HEK293 (cell line): ENCODE measurements around the gene ZNF101.
A peak's percentile ranks its signal among the peaks of the same experiment; 100 is the strongest.
"Not testable (repeated sequence)": the region's sequence is repeated elsewhere in the genome, so short reads cannot be mapped to it uniquely, and the experiment has no call there.

Source experiments
- CTCF ChIA-PET: fragments of 350-600 bp; formaldehyde crosslinking; extraction: SDS; loops from one replicate; lab custom pipeline; 2021; ENCODE audit warnings: antibody characterized with exemption; lab: Yijun Ruan, JAX
- POLR2A ChIA-PET: fragments of 300-600 bp; formaldehyde crosslinking; extraction: SDS; loops from one replicate; lab custom pipeline; 2020; ENCODE audit warnings: antibody characterized with exemption, inconsistent platforms; lab: Yijun Ruan, JAX
- H3K27ac ChIP-seq: fragments of 200-500 bp; sonication (Bioruptor generic); 2 replicates; pipeline ENCODE4 v1.5.1; 2014; ENCODE audit warnings: low read depth, low read length, control low read depth, inconsistent platforms; ENCODE audit errors: extremely low read depth
- H3K36me3 ChIP-seq, 2 experiments: fragments of 200-500 bp in 1 of 2; sonication (Bioruptor generic) in 1 of 2; 1 replicate in 1 of 2; 2 replicates in 1 of 2; pipeline ENCODE4 v1.5.1; 2014 to 2017; ENCODE audit warnings: inconsistent platforms in 2 of 2, low read length in 2 of 2; ENCODE audit not compliant: control insufficient read depth in 2 of 2, insufficient read depth in 1 of 2
- H3K4me1 ChIP-seq: fragments of 200-500 bp; sonication (Bioruptor generic); 2 replicates; pipeline ENCODE4 v1.5.1; 2014; ENCODE audit warnings: mild to moderate bottlenecking, low read length, inconsistent platforms; ENCODE audit not compliant: control insufficient read depth, insufficient read depth
- H3K4me3 ChIP-seq: 2 replicates; pipeline ENCODE4 v1.5.1; 2011; ENCODE audit warnings: low read depth, mild to moderate bottlenecking, control low read depth, low read length, moderate library complexity
- H3K9me3 ChIP-seq: fragments of 200-500 bp; sonication (Bioruptor generic); 2 replicates; pipeline ENCODE4 v1.5.1; 2014; ENCODE audit warnings: low read depth, low read length, inconsistent platforms; ENCODE audit not compliant: control insufficient read depth, insufficient read depth
- GLI2 ChIP-seq: fragments of 450-650 bp; formaldehyde crosslinking; IDR thresholded peaks from 2 replicates; pipeline ENCODE4; 2017; ENCODE audit warnings: missing biosample characterization, missing genetic modification characterization, low read depth, borderline replicate concordance
- KLF9 ChIP-seq: fragments of 450-650 bp; formaldehyde crosslinking; IDR thresholded peaks from 2 replicates; pipeline ENCODE4 v1.5.1; 2016; ENCODE audit warnings: missing biosample characterization, missing genetic modification characterization, low read depth
- OVOL3 ChIP-seq: fragments of 450-650 bp; formaldehyde crosslinking; IDR thresholded peaks from 2 replicates; pipeline ENCODE4 v1.5.1; 2016; ENCODE audit warnings: missing biosample characterization, missing genetic modification characterization
- SP2 ChIP-seq: fragments of 450-650 bp; formaldehyde crosslinking; IDR thresholded peaks from 2 replicates; pipeline ENCODE4 v1.5.1; 2016; ENCODE audit warnings: missing biosample characterization, missing genetic modification characterization
- TCF7L2 ChIP-seq: IDR thresholded peaks from 2 replicates; pipeline ENCODE4 v1.6.1; 2011; ENCODE audit warnings: low read depth, mild to moderate bottlenecking, inconsistent platforms, low read length, moderate library complexity, borderline replicate concordance
- YY1 ChIP-seq: fragments of 450-650 bp; formaldehyde crosslinking; IDR thresholded peaks from 2 replicates; pipeline ENCODE4 v1.5.1; 2018; ENCODE audit warnings: missing biosample characterization, missing genetic modification characterization
- ZFP3 ChIP-seq: fragments of 450-650 bp; formaldehyde crosslinking; IDR thresholded peaks from 2 replicates; pipeline ENCODE4 v1.5.1; 2016; ENCODE audit warnings: low read depth, missing biosample characterization, missing genetic modification characterization
- ZNF114 ChIP-seq: fragments of 450-650 bp; formaldehyde crosslinking; IDR thresholded peaks from 2 replicates; pipeline ENCODE4 v1.5.0; 2017; ENCODE audit warnings: missing biosample characterization, missing genetic modification characterization
- ZNF121 ChIP-seq: fragments of 450-650 bp; formaldehyde crosslinking; IDR thresholded peaks from 2 replicates; pipeline ENCODE4 v1.5.1; 2016; ENCODE audit warnings: missing biosample characterization, missing genetic modification characterization
- ZNF423 ChIP-seq: fragments of 450-650 bp; formaldehyde crosslinking; IDR thresholded peaks from 2 replicates; pipeline ENCODE4 v1.5.1; 2016; ENCODE audit warnings: missing biosample characterization, missing genetic modification characterization
- ZNF610 ChIP-seq: fragments of 450-650 bp; formaldehyde crosslinking; IDR thresholded peaks from 2 replicates; pipeline ENCODE4 v1.5.1; 2016; ENCODE audit warnings: missing biosample characterization, missing genetic modification characterization, borderline replicate concordance
- ZNF791 ChIP-seq: fragments of 450-650 bp; formaldehyde crosslinking; IDR thresholded peaks from 2 replicates; pipeline ENCODE4 v1.5.1; 2016; ENCODE audit warnings: missing biosample characterization, missing genetic modification characterization
- TF ChIP-seq, protein P1 (sequence below): fragments of 450-650 bp; formaldehyde crosslinking; conservative IDR thresholded peaks from 2 replicates; pipeline ENCODE4 v1.5.1; 2016; ENCODE audit warnings: low read depth, missing biosample characterization, missing genetic modification characterization
- TF ChIP-seq, protein P2 (sequence below): fragments of 450-650 bp; formaldehyde crosslinking; IDR thresholded peaks from 2 replicates; pipeline ENCODE4 v1.5.1; 2016; ENCODE audit warnings: missing biosample characterization, missing genetic modification characterization
- TF ChIP-seq, protein P3 (sequence below): fragments of 450-650 bp; formaldehyde crosslinking; IDR thresholded peaks from 2 replicates; pipeline ENCODE4 v1.5.1; 2016; ENCODE audit warnings: missing biosample characterization, missing genetic modification characterization
- TF ChIP-seq, protein P4 (sequence below): fragments of 450-650 bp; formaldehyde crosslinking; IDR thresholded peaks from 2 replicates; pipeline ENCODE4 v1.5.1; 2017; ENCODE audit warnings: missing biosample characterization, missing genetic modification characterization
- TF ChIP-seq, protein P5 (sequence below): fragments of 450-650 bp; formaldehyde crosslinking; IDR thresholded peaks from 2 replicates; pipeline ENCODE4 v1.5.1; 2017; ENCODE audit warnings: missing biosample characterization, mild to moderate bottlenecking, missing genetic modification characterization, moderate library complexity

Gene ZNF101

DNA sequence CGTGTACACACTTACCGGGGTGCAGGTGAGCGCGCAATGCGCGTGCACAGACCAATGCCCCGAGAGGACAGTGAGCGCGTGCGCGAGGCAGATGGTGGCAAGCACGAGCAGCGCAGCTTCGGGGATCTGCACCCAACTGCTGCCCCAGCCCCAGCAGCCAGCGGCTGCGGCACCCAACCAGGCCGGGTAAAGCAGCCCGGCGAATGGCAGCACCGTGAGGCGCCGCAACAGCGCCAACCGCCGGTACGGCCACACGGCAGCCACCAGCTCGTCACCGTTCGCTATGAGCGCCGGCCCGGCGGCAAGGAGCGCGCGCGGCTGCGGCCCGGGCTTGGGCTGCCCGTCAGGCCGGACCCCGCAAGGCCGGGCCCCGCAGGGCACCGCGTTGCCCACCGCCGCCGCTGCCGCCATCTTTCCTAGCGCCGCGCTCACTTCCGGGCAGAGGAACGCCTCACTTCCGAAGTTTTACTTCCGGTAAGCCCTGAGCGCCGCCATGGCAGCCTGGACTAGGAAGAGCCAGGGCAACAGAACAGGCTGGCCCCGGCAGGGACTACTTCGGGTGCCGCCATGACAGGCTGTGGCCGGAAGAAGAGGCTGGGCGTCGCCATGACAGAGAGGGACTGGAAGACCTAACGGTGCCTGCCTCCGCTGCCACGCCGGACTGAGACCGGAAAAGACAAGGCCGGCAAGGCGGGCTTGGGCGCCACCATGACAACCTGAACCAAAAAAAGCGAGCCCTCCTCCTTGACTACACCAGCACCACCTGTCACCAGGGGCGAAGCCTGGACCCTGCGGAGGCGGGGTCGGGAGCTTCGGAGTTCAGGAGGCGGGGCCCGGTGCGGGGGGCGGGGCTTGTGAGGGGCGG, 5.2 kb upstream of the ZNF101 start, which contains the start of gene ATP13A1 (continued):
- TF ChIP-seq, protein P1, sequence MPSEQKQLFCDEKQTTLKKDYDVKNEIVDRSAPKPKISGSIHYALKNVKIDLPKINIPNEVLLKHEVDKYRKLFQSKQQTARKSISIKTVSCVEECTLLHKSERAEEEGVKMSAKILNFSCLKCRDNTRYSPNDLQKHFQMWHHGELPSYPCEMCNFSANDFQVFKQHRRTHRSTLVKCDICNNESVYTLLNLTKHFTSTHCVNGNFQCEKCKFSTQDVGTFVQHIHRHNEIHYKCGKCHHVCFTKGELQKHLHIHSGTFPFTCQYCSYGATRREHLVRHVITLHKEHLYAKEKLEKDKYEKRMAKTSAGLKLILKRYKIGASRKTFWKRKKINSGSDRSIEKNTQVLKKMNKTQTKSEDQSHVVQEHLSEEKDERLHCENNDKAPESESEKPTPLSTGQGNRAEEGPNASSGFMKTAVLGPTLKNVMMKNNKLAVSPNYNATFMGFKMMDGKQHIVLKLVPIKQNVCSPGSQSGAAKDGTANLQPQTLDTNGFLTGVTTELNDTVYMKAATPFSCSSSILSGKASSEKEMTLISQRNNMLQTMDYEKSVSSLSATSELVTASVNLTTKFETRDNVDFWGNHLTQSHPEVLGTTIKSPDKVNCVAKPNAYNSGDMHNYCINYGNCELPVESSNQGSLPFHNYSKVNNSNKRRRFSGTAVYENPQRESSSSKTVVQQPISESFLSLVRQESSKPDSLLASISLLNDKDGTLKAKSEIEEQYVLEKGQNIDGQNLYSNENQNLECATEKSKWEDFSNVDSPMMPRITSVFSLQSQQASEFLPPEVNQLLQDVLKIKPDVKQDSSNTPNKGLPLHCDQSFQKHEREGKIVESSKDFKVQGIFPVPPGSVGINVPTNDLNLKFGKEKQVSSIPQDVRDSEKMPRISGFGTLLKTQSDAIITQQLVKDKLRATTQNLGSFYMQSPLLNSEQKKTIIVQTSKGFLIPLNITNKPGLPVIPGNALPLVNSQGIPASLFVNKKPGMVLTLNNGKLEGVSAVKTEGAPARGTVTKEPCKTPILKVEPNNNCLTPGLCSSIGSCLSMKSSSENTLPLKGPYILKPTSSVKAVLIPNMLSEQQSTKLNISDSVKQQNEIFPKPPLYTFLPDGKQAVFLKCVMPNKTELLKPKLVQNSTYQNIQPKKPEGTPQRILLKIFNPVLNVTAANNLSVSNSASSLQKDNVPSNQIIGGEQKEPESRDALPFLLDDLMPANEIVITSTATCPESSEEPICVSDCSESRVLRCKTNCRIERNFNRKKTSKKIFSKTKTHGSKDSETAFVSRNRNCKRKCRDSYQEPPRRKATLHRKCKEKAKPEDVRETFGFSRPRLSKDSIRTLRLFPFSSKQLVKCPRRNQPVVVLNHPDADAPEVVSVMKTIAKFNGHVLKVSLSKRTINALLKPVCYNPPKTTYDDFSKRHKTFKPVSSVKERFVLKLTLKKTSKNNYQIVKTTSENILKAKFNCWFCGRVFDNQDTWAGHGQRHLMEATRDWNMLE (tag by site-specific recombination): peak; percentile 65
- TF ChIP-seq ZFP3 (tag by site-specific recombination) (no peak), OVOL3 (tag by site-specific recombination) (peak; percentile 85), GLI2 (tag by site-specific recombination) (no peak), ZNF791 (tag by site-specific recombination) (no peak), YY1 (tag by site-specific recombination) (peak; percentile 99), KLF9 (tag by site-specific recombination) (peak; percentile 70; the same call in 1 of the 2 replicates), SP2 (peak; percentile 82)
- TF ChIP-seq, protein P2, sequence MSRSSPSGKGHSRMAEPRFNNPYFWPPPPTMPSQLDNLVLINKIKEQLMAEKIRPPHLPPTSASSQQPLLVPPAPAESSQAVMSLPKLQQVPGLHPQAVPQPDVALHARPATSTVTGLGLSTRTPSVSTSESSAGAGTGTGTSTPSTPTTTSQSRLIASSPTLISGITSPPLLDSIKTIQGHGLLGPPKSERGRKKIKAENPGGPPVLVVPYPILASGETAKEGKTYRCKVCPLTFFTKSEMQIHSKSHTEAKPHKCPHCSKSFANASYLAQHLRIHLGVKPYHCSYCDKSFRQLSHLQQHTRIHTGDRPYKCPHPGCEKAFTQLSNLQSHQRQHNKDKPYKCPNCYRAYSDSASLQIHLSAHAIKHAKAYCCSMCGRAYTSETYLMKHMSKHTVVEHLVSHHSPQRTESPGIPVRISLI (tag by site-specific recombination): peak; percentile 34; the same call in 1 of the 2 replicates
- TF ChIP-seq, protein P3, sequence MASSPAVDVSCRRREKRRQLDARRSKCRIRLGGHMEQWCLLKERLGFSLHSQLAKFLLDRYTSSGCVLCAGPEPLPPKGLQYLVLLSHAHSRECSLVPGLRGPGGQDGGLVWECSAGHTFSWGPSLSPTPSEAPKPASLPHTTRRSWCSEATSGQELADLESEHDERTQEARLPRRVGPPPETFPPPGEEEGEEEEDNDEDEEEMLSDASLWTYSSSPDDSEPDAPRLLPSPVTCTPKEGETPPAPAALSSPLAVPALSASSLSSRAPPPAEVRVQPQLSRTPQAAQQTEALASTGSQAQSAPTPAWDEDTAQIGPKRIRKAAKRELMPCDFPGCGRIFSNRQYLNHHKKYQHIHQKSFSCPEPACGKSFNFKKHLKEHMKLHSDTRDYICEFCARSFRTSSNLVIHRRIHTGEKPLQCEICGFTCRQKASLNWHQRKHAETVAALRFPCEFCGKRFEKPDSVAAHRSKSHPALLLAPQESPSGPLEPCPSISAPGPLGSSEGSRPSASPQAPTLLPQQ (tag by site-specific recombination): 0 out of 2 replicates have a peak, but pooled peaks have one; percentile 1

DNA sequence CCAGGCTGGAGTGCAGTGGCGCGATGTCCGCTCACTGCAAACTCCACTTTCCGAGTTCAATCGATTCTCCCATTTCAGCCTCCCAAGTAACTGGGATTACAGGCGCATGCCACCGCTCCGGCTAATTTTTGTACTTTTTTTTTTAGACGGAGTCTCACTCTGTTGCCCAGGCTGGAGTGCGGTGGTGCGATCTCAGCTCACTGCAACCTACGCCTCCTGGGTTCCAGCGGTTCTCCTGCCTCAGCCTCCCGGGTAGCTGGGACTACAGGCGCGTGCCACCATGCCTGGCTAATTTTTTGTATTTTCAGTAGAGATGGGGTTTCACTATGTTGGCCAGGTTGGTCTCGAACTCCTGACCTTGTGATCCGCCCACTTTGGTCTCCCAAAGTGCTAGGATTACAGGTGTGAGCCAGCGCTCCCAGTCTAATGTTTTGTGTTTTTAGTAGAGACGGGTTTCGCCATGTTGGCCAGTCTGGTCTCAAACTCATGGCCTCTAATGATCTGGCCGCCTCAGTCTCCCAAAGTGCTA, 3.2 kb upstream of the ZNF101 start:
- H3K4me3 ChIP-seq, H3K27ac ChIP-seq, H3K4me1 ChIP-seq, CTCF ChIA-PET, H3K9me3 ChIP-seq: not testable (repeated sequence)
- TF ChIP-seq ZNF121: peak; percentile 27; the same call in 1 of the 2 replicates
- POLR2A ChIA-PET: interaction anchor here (1.0 kb wide), 1 partner anchor 67 kb away, joined by 8 read pairs; the partner anchor contains the start of gene ZNF14
- H3K36me3 ChIP-seq: peaks cover 0 to 14% of the 10 kb centered on the region in 2 experiments; a peak in 1 of 3 replicates

DNA sequence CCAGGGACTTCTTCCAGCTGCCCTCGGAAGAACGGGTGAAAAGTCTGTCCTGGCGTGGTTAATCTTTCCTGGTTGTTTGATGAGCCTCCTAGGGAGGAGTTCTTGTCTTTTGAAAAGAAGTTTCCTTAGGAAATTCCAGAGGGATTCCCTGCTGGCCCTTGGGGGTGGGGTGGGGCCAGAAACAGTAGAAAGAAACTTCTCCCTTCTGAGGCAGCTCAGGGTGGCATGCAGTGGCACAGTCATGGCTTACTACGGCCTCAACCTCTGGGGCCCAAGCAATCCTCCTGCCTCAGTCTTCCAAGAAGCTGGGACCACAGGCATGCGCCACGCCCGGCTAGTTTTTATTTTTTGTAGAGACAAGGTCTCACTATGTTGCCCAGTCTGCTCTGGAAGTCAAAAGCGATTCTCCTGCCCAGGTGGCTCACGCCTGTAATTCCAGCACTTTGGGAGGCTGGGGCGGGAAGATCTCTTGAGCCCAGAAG, 1.5 kb downstream of the ZNF101 start:
- Histone ChIP-seq H3K9me3 (no peaks in the 10 kb centered on the region), H3K27ac (no peak overlapping the region), H3K4me1 (no peaks in the 10 kb centered on the region), H3K36me3 (peaks cover 15 to 29% of the 10 kb centered on the region in 2 experiments; a peak in 2 of 3 replicates), H3K4me3 (no peak overlapping the region)
- ChIA-PET CTCF (no interaction called here), POLR2A (interaction anchor here (0.7 to 2.3 kb wide), 2 partner anchors 63 to 106 kb away, joined by 4 to 8 read pairs; partner anchors contain the start of gene ZNF14)
- TF ChIP-seq, protein P4, sequence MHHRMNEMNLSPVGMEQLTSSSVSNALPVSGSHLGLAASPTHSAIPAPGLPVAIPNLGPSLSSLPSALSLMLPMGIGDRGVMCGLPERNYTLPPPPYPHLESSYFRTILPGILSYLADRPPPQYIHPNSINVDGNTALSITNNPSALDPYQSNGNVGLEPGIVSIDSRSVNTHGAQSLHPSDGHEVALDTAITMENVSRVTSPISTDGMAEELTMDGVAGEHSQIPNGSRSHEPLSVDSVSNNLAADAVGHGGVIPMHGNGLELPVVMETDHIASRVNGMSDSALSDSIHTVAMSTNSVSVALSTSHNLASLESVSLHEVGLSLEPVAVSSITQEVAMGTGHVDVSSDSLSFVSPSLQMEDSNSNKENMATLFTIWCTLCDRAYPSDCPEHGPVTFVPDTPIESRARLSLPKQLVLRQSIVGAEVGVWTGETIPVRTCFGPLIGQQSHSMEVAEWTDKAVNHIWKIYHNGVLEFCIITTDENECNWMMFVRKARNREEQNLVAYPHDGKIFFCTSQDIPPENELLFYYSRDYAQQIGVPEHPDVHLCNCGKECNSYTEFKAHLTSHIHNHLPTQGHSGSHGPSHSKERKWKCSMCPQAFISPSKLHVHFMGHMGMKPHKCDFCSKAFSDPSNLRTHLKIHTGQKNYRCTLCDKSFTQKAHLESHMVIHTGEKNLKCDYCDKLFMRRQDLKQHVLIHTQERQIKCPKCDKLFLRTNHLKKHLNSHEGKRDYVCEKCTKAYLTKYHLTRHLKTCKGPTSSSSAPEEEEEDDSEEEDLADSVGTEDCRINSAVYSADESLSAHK (tag by site-specific recombination): no peak
- TF ChIP-seq ZNF610: no peak
- no peak for TF ChIP-seq TCF7L2
- TF ChIP-seq, protein P2 (tag by site-specific recombination): no peak
- no peak for TF ChIP-seq ZNF423 (tag by site-specific recombination)
- TF ChIP-seq, protein P5, sequence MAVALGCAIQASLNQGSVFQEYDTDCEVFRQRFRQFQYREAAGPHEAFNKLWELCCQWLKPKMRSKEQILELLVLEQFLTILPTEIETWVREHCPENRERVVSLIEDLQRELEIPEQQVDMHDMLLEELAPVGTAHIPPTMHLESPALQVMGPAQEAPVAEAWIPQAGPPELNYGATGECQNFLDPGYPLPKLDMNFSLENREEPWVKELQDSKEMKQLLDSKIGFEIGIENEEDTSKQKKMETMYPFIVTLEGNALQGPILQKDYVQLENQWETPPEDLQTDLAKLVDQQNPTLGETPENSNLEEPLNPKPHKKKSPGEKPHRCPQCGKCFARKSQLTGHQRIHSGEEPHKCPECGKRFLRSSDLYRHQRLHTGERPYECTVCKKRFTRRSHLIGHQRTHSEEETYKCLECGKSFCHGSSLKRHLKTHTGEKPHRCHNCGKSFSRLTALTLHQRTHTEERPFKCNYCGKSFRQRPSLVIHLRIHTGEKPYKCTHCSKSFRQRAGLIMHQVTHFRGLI (tag by site-specific recombination): no peak
- TF ChIP-seq ZNF114 (tag by site-specific recombination): no peak
